DND-41 (cell line): ENCODE measurements around the gene FARP2.

ENCODE experiments used
- ATAC-seq: fragments of 200-7000 bp; cut with Tn5 transposase; 3 replicates; pipeline ENCODE4 v1.9.1; 2021; ENCODE audit warnings: low read depth; ENCODE audit not compliant: insufficient read depth
- DNase-seq: peaks from one replicate; pipeline ENCODE4 v3.0.0-alpha.2; 2020
- H2AFZ ChIP-seq: 2 replicates; pipeline ENCODE4 v1.6.0; 2012; ENCODE audit warnings: low read depth, low read length
- H3K27ac ChIP-seq: 2 replicates; pipeline ENCODE4 v1.5.1; 2012; ENCODE audit warnings: low read length, inconsistent platforms
- H3K27me3 ChIP-seq: fragments of 200-600 bp; sonication (generic); 2 replicates; pipeline ENCODE4 v1.6.0; 2012; ENCODE audit warnings: low read length, mild to moderate bottlenecking, inconsistent platforms; ENCODE audit not compliant: insufficient read depth, poor library complexity
- H3K36me3 ChIP-seq: 2 replicates; pipeline ENCODE4 v1.5.1; 2012; ENCODE audit warnings: low read length, inconsistent platforms; ENCODE audit not compliant: insufficient read depth
- H3K4me1 ChIP-seq: 2 replicates; pipeline ENCODE4 v1.5.1; 2012; ENCODE audit warnings: mild to moderate bottlenecking, low read length; ENCODE audit not compliant: insufficient read depth
- H3K4me2 ChIP-seq: 2 replicates; pipeline ENCODE4 v1.6.0; 2012; ENCODE audit warnings: mild to moderate bottlenecking, moderate library complexity, low read length, inconsistent platforms; ENCODE audit not compliant: insufficient read depth
- H3K4me3 ChIP-seq, 2 experiments: fragments of 200-600 bp in 1 of 2; shearing (Covaris generic) in 1 of 2; 2 replicates each; pipeline ENCODE4 v1.5.1; 2012 to 2016; ENCODE audit warnings: inconsistent platforms in 2 of 2, low read length in 2 of 2, mild to moderate bottlenecking in 2 of 2, low read depth in 1 of 2, moderate library complexity in 1 of 2
- H3K79me2 ChIP-seq: 2 replicates; pipeline ENCODE4 v1.6.0; 2012; ENCODE audit warnings: low read length, inconsistent platforms; ENCODE audit not compliant: insufficient read depth
- H3K9ac ChIP-seq: 2 replicates; pipeline ENCODE4 v1.6.0; 2012; ENCODE audit warnings: low read depth, mild to moderate bottlenecking, inconsistent platforms, low read length, moderate library complexity
- H3K9me3 ChIP-seq: 2 replicates; pipeline ENCODE4 v1.5.1; 2012; ENCODE audit warnings: low read length, moderate library complexity, mild to moderate bottlenecking, inconsistent platforms; ENCODE audit not compliant: insufficient read depth, severe bottlenecking
- H4K20me1 ChIP-seq: 2 replicates; pipeline ENCODE4 v1.6.0; 2012; ENCODE audit warnings: low read length; ENCODE audit not compliant: insufficient read depth
- CTCF ChIP-seq: IDR thresholded peaks from 2 replicates; pipeline ENCODE4 v1.5.1; 2012; ENCODE audit warnings: borderline replicate concordance, low read length, moderate library complexity, mild to moderate bottlenecking; ENCODE audit not compliant: poor library complexity, severe bottlenecking; ENCODE audit errors: extremely low read depth
- EZH2 ChIP-seq: IDR thresholded peaks from 3 replicates; pipeline ENCODE4 v1.6.1; 2012; ENCODE audit warnings: borderline replicate concordance, low read depth, mild to moderate bottlenecking, moderate library complexity, low read length, inconsistent platforms; ENCODE audit not compliant: severe bottlenecking

FARP2 gene

GRCh38 chr2:241511091-241511741 is 155.1 kb downstream of the FARP2 start:
- Histone ChIP-seq H3K4me2 (no peak overlapping the region), H3K4me3 (no peak overlapping the region), H3K9me3 (no peaks in the 10 kb centered on the region), H3K79me2 (peaks cover 22% of the 10 kb centered on the region), H3K27me3 (no peaks in the 10 kb centered on the region), H3K36me3 (peaks cover 5% of the 10 kb centered on the region; the same call in 1 of the 2 replicates), H2AFZ (no peak overlapping the region), H3K9ac (no peak overlapping the region), H3K27ac (no peak overlapping the region), H3K4me1 (peaks cover 28% of the 10 kb centered on the region), H4K20me1 (peaks cover 13% of the 10 kb centered on the region)
- TF ChIP-seq CTCF (no peak), EZH2 (no peak)
- ATAC-seq: no peak
- DNase-seq: no peak

- H3K4me3 ChIP-seq: no peak overlapping the region
- no peak for DNase-seq
- TF ChIP-seq EZH2 (no peak), CTCF (no peak)
- no peak overlapping the region for H3K9ac ChIP-seq
- no peaks in the 10 kb centered on the region for H3K27me3 ChIP-seq
- no peaks in the 10 kb centered on the region for H4K20me1 ChIP-seq
- H3K4me2 ChIP-seq: no peak overlapping the region
- no peaks in the 10 kb centered on the region for H3K79me2 ChIP-seq
- H3K27ac ChIP-seq: no peak overlapping the region
- peaks cover 2% of the 10 kb centered on the region for H3K4me1 ChIP-seq
- ATAC-seq: no peak
- H2AFZ ChIP-seq: no peak overlapping the region
- H3K36me3 ChIP-seq: no peaks in the 10 kb centered on the region
- no peaks in the 10 kb centered on the region for H3K9me3 ChIP-seq
These were observed 158.5 kb downstream of the FARP2 start for GRCh38 chr2:241514553-241514952.

- no peak for TF ChIP-seq CTCF
- no peak for TF ChIP-seq EZH2
- no peaks in the 10 kb centered on the region for H3K36me3 ChIP-seq
- no peaks in the 10 kb centered on the region for H3K27me3 ChIP-seq
- H3K9me3 ChIP-seq: no peaks in the 10 kb centered on the region
- H3K4me2 ChIP-seq: no peak overlapping the region
- H2AFZ ChIP-seq: 0 out of 2 replicates have a peak overlapping the region, but pooled peaks have one; percentile 25
- no peak overlapping the region for H3K4me3 ChIP-seq
- ATAC-seq (no peak), DNase-seq (no peak)
- H3K9ac ChIP-seq: no peak overlapping the region
- no peaks in the 10 kb centered on the region for H3K4me1 ChIP-seq
- H3K79me2 ChIP-seq: no peaks in the 10 kb centered on the region
- H4K20me1 ChIP-seq: no peaks in the 10 kb centered on the region
- no peak overlapping the region for H3K27ac ChIP-seq
These were observed 159.1 kb downstream of the FARP2 start for GRCh38 chr2:241514986-241515737.
